T47D (cell line): ENCODE results near the gene EXOC3L4.
"Not testable (repeated sequence)": the region's sequence is repeated elsewhere in the genome, so short reads cannot be mapped to it uniquely, and the experiment has no call there.

Source experiments
- DNase-seq, 2 experiments: peaks; one replicate each; pipeline versions ENCODE4 v3.0.0 to v3.0.0-alpha.2; 2011 to 2012; ENCODE audit warnings: low read depth in 1 of 2, low spot score in 1 of 2
- JUND ChIP-seq: IDR thresholded peaks from 2 replicates; pipeline ENCODE4 v1.6.1; 2012; ENCODE audit warnings: low read depth
- in situ Hi-C: cut with HindIII; loops from 2 replicates; pipeline ENCODE4 v1.10.0; 2016; ENCODE audit warnings: low sequenced_read_pairs, low pct_unique_long_range_greater_than_20kb

EXOC3L4 gene

GRCh38 chr14:103094406-103095209, at the start of gene EXOC3L4:
Gene EXOC3L4 (plus strand): TSS chr14:103094725. CDS start chr14:103100220, 5,495 bp downstream.
- TF ChIP-seq JUND = no peak
- in situ Hi-C loops = no loop called here
- no peak for DNase-seq

- no peak for DNase-seq
Observed at GRCh38 chr14:103045371-103045869, 49.1 kb upstream of the EXOC3L4 start.

GRCh38 chr14:103047453-103047852, 47.1 kb upstream of the EXOC3L4 start:
- in situ Hi-C loops, DNase-seq: not testable (repeated sequence)

More at GRCh38 chr14:103045371-103045869, 49.1 kb upstream of the EXOC3L4 start:
- in situ Hi-C loops = no loop called here
- no peak for TF ChIP-seq JUND

- in situ Hi-C loops = no loop called here
- TF ChIP-seq JUND = no peak
Observed at GRCh38 chr14:103050935-103051334, 43.6 kb upstream of the EXOC3L4 start.

GRCh38 chr14:103052407-103052806, 42.1 kb upstream of the EXOC3L4 start:
- TF ChIP-seq JUND = no peak
- in situ Hi-C loops = no loop called here
- no peak for DNase-seq

More at GRCh38 chr14:103050935-103051334, 43.6 kb upstream of the EXOC3L4 start:
- no peak for DNase-seq

GRCh38 chr14:103055695-103056094, 38.8 kb upstream of the EXOC3L4 start:
- no peak for TF ChIP-seq JUND
- no peak for DNase-seq
- in situ Hi-C loops = no loop called here

GRCh38 chr14:103056322-103057027, 38.0 kb upstream of the EXOC3L4 start:
- DNase-seq = peak in 1 of 2 experiments; percentile 27

GRCh38 chr14:103057028-103057371, 37.5 kb upstream of the EXOC3L4 start:
- TF ChIP-seq JUND = no peak
- in situ Hi-C loops = no loop called here
- peak in 1 of 2 experiments; percentile 29 for DNase-seq

More at GRCh38 chr14:103056322-103057027, 38.0 kb upstream of the EXOC3L4 start:
- in situ Hi-C loops = no loop called here
- no peak for TF ChIP-seq JUND

GRCh38 chr14:103057372-103058163, 37.0 kb upstream of the EXOC3L4 start, which contains the start of gene CDC42BPB:
Gene CDC42BPB (minus strand): TSS chr14:103057549. CDS start chr14:103057173, 376 bp downstream.
- TF ChIP-seq JUND = no peak
- in situ Hi-C loops = no loop called here
- peak; percentile 93 to 97 for DNase-seq

- in situ Hi-C loops = no loop called here
- no peak for TF ChIP-seq JUND
- DNase-seq = peak in 1 of 2 experiments; percentile 37
Observed at GRCh38 chr14:103058164-103059055, 36.1 kb upstream of the EXOC3L4 start.

GRCh38 chr14:103059556-103059955, 35.0 kb upstream of the EXOC3L4 start:
- in situ Hi-C loops = no loop called here
- no peak for DNase-seq
- TF ChIP-seq JUND = no peak

- in situ Hi-C loops = no loop called here
- DNase-seq = no peak
- no peak for TF ChIP-seq JUND
Observed at GRCh38 chr14:103061482-103061976, 33.0 kb upstream of the EXOC3L4 start.
